ENCODE data around the gene PI4K2B.
"Not testable (repeated sequence)": the region's sequence is repeated elsewhere in the genome, so short reads cannot be mapped to it uniquely, and the experiment has no call there.

The PI4K2B gene

GRCh38 chr4:25245181-25245580 is 11.3 kb downstream of the PI4K2B start:
- DNase-seq: no peak

GRCh38 chr4:25246680-25247611 is 13.1 kb downstream of the PI4K2B start:
- DNase-seq: no peak

GRCh38 chr4:25248875-25249274 is 15.0 kb downstream of the PI4K2B start:
- DNase-seq: not testable (repeated sequence)

GRCh38 chr4:25249494-25249893 is 15.7 kb downstream of the PI4K2B start:
- DNase-seq: not testable (repeated sequence)

GRCh38 chr4:25252230-25253070 is 18.6 kb downstream of the PI4K2B start:
- no peak for DNase-seq

- DNase-seq: no peak
Observed at GRCh38 chr4:25253071-25253445, 19.2 kb downstream of the PI4K2B start.

- not testable (repeated sequence) for DNase-seq
Observed at GRCh38 chr4:25253786-25254185, 20.0 kb downstream of the PI4K2B start.

GRCh38 chr4:25258980-25259578 is 25.2 kb downstream of the PI4K2B start:
- no peak for DNase-seq

GRCh38 chr4:25271866-25272265 is 38.0 kb downstream of the PI4K2B start:
- DNase-seq: no peak

GRCh38 chr4:25280210-25280609 is 46.4 kb downstream of the PI4K2B start:
- DNase-seq: no peak

GRCh38 chr4:25283948-25284347 is 50.1 kb downstream of the PI4K2B start:
- no peak for DNase-seq

GRCh38 chr4:25284466-25284865 is 50.6 kb downstream of the PI4K2B start:
- no peak for DNase-seq

- no peak for DNase-seq
Observed at GRCh38 chr4:25290490-25291067, 56.7 kb downstream of the PI4K2B start.

GRCh38 chr4:25291158-25291733 is 57.4 kb downstream of the PI4K2B start:
- no peak for DNase-seq

- DNase-seq: no peak
Observed at GRCh38 chr4:25297528-25298242, 63.9 kb downstream of the PI4K2B start.

GRCh38 chr4:25299476-25300203 is 65.8 kb downstream of the PI4K2B start:
- no peak for DNase-seq

GRCh38 chr4:25301471-25301870 is 67.6 kb downstream of the PI4K2B start:
- no peak for DNase-seq

GRCh38 chr4:25302626-25303025 is 68.8 kb downstream of the PI4K2B start:
- DNase-seq: no peak

GRCh38 chr4:25303578-25303977 is 69.7 kb downstream of the PI4K2B start:
- no peak for DNase-seq

GRCh38 chr4:25306518-25307057 is 72.8 kb downstream of the PI4K2B start:
- DNase-seq: no peak

GRCh38 chr4:25307596-25307995 is 73.8 kb downstream of the PI4K2B start:
- DNase-seq: no peak

All from NK-92 treated with Interleukin-12 subunit alpha and Interleukin-12 subunit beta, amount 100 ng/mL, for 24 hours (cell line).